OCI-LY7 (cell line): ENCODE results near the gene AXIN2.
"Not testable (repeated sequence)": the region's sequence is repeated elsewhere in the genome, so short reads cannot be mapped to it uniquely, and the experiment has no call there.

Experiments
- EZH2phosphoT487 ChIP-seq: fragments of 200-600 bp; sonication (generic); IDR thresholded peaks from 2 replicates; pipeline ENCODE4 v1.6.1; 2018; ENCODE audit warnings: low read depth, borderline replicate concordance, mild to moderate bottlenecking, mixed run types, antibody characterized with exemption, low read length, moderate library complexity, mixed read lengths
- TF ChIP-seq, protein P1 (sequence below): fragments of 200-600 bp; sonication (generic); conservative IDR thresholded peaks from 2 replicates; pipeline ENCODE4 v1.5.1; 2014; ENCODE audit warnings: mild to moderate bottlenecking, antibody characterized with exemption, low read length, moderate library complexity, mixed read lengths

- TF ChIP-seq, protein P1, sequence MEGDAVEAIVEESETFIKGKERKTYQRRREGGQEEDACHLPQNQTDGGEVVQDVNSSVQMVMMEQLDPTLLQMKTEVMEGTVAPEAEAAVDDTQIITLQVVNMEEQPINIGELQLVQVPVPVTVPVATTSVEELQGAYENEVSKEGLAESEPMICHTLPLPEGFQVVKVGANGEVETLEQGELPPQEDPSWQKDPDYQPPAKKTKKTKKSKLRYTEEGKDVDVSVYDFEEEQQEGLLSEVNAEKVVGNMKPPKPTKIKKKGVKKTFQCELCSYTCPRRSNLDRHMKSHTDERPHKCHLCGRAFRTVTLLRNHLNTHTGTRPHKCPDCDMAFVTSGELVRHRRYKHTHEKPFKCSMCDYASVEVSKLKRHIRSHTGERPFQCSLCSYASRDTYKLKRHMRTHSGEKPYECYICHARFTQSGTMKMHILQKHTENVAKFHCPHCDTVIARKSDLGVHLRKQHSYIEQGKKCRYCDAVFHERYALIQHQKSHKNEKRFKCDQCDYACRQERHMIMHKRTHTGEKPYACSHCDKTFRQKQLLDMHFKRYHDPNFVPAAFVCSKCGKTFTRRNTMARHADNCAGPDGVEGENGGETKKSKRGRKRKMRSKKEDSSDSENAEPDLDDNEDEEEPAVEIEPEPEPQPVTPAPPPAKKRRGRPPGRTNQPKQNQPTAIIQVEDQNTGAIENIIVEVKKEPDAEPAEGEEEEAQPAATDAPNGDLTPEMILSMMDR = not testable (repeated sequence)
- not testable (repeated sequence) for TF ChIP-seq EZH2phosphoT487
These were observed 34.6 kb downstream of the AXIN2 start for GRCh38 chr17:65526854-65527253.
